Heart left ventricle (tissue), 13 donors: ENCODE measurements around the gene PIGM.

Source experiments
- POLR2A ChIP-seq, 2 donors: fragments of 450-650 bp; IDR thresholded peaks; one replicate each; pipeline ENCODE4 v1.6.1; 2017; ENCODE audit warnings: antibody characterized with exemption in 2 of 2, mild to moderate bottlenecking in 2 of 2, moderate library complexity in 2 of 2
- TF ChIP-seq, protein P1 (sequence below), 12 donors: fragments of 200-600 bp; sonication (generic) in 4 of 12; IDR thresholded peaks; one replicate each; pipeline versions ENCODE4 v1.5.0 to v1.8.0; 2018 to 2022; ENCODE audit warnings: antibody characterized with exemption in 12 of 12, mild to moderate bottlenecking in 5 of 12
- donor health status: ischemic (EF 13 %, LVEDD 7.1; RV severe dilation, severe dysfunction).
- donor health status: DM: no; HTN: yes; CAD: no.
- donor health status: DM: no; HTN: no; CAD: no.
- donor health status: ischemic (EF 25% LVEDD 6.9; RV normal size, moderate dysfunction).
- donor health status: ischemic (EF 25% LVEDD 5.7; RV mildly dilated, moderate dysfunction).
- donor health status: ischemic (EF 35%, LVEDD 5.7; RV mildly dilated, moderate dysfunction).
- donor health status: nonischemic (EF 11% LVEDD 7.7; RV severe dilation, severe dysfunction).
- donor health status: DM: yes; HTN: yes; CAD: no.
- donor health status: PGD.
- donor health status: ischemic (EF 29% LVEDD 5.4; RV normal size, mild dysfunction).
- donor health status: nonischemic (EF 23%, LVEDD 6.1; RV moderate dilation, normal function).

DNA sequence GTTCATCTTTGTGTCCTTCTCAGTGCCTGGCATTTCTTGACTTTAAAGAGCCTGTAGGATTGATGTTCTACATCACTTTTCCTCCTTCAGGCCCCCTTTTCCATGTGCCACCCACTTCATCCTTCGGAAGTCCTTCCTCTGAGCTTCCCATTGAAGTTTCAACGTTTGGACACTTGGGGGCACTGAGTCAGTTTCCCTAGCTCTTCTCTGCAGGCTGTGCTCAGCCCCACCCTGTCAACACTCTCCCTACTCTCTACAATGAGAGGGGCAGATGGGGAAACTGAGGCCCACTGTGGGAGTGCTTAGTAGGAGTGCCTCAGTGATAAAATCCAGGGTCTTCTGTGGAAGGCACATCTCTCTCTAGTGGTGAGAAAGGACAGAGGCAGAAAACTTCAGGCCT lies 26.3 kb upstream of the PIGM start:
- no peak for TF ChIP-seq POLR2A (IDR thresholded peaks at IDR 0.05)
- TF ChIP-seq, protein P1, sequence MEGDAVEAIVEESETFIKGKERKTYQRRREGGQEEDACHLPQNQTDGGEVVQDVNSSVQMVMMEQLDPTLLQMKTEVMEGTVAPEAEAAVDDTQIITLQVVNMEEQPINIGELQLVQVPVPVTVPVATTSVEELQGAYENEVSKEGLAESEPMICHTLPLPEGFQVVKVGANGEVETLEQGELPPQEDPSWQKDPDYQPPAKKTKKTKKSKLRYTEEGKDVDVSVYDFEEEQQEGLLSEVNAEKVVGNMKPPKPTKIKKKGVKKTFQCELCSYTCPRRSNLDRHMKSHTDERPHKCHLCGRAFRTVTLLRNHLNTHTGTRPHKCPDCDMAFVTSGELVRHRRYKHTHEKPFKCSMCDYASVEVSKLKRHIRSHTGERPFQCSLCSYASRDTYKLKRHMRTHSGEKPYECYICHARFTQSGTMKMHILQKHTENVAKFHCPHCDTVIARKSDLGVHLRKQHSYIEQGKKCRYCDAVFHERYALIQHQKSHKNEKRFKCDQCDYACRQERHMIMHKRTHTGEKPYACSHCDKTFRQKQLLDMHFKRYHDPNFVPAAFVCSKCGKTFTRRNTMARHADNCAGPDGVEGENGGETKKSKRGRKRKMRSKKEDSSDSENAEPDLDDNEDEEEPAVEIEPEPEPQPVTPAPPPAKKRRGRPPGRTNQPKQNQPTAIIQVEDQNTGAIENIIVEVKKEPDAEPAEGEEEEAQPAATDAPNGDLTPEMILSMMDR (IDR thresholded peaks at IDR 0.05) = peak in 8 of 12 donors; percentile 8 to 39 (median 21)
